WI38 (cell line): Measurements from ENCODE around the gene DOK6.

Experiments
- H3K4me3 ChIP-seq: 2 replicates; pipeline ENCODE4 v1.5.1; 2011; ENCODE audit warnings: low read depth, mild to moderate bottlenecking, control low read depth, low read length
- CTCF ChIP-seq: IDR thresholded peaks from 2 replicates; pipeline ENCODE4 v1.5.1; 2012; ENCODE audit warnings: low read depth, mild to moderate bottlenecking, control low read depth, low read length

Gene DOK6

GRCh38 chr18:69701305-69701704, 300.6 kb downstream of the DOK6 start:
- no peak overlapping the region for H3K4me3 ChIP-seq
- TF ChIP-seq CTCF, result no peak

GRCh38 chr18:69703461-69703860, 302.8 kb downstream of the DOK6 start:
- H3K4me3 ChIP-seq, result no peak overlapping the region
- no peak for TF ChIP-seq CTCF

DNA sequence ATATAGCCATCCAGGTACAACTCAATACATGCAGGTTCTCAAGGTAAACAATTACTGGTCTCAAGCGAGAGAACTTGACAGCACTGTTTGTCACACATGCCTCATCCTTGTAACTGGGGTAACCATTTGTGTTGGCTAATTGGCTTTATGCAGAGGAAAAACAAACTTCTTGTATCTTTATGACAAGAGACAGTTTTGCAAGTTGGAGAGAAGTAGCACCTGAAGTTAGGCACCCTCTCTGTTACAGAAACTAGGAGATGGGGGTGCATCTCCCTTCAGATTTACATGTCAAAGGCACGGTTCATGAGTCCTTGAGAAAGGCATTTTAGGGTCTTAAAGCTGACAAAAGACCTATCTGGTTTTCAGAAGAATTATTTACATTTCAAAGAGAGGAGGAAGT, 305.3 kb downstream of the DOK6 start:
- TF ChIP-seq CTCF, result no peak
- H3K4me3 ChIP-seq, result no peak overlapping the region

DNA sequence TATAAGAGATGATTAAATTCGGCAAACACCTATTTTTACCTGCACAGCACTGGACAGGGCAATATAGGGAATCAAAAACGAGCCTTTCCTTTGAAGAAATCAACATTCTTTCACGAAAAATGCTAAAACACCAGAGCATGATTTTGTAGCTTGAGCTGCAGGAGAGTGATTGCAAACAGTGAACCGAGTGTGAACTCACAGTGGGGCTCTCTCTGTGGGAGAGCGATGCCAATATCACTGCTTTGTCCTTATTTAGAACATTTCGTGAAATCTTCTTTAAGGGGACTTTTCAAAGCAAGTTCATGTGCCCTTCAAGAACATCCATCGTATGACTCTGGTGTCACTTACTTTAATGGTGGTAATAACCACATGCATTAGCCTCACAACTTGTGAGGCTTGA, 308.2 kb downstream of the DOK6 start:
- no peak overlapping the region for H3K4me3 ChIP-seq
- TF ChIP-seq CTCF, result no peak

- no peak for TF ChIP-seq CTCF
These were observed 314.6 kb downstream of the DOK6 start for GRCh38 chr18:69715191-69715795.

GRCh38 chr18:69717586-69717985, 316.9 kb downstream of the DOK6 start:
- no peak for TF ChIP-seq CTCF
- H3K4me3 ChIP-seq, result no peak overlapping the region

More at GRCh38 chr18:69715191-69715795, 314.6 kb downstream of the DOK6 start:
- H3K4me3 ChIP-seq, result no peak overlapping the region

DNA sequence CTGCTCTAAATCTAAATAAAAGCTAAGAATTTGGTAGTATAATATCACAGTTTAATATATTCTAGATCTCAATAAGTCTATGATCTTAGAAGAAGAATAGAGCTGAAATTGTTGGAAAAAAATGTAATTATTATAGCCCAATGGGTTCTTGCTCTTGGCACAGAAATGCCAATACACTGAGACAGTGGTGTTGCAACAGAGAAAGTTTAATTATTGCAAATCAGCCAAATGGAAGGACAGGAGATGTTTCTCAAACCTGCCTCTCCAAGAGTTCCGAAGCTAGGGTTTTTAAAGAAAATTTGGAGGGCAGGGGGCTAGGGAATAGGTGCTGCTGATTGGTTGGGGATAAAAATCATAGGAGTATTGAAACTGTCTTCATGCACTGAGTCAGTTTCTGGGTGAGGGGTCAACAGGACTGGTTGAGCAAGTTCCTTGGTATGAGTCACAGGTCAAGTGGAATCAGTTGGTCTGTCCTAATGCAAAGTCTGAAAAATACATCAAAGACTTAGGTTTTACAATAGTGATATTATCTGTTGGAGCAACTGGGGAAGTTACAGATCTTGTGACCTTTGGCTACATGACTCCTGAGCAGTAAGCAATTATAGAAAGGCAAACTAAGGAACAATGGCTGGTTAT, 318.3 kb downstream of the DOK6 start:
- no peak overlapping the region for H3K4me3 ChIP-seq
- no peak for TF ChIP-seq CTCF
